Erythroblast (primary cell): ENCODE results near the gene C2CD2.

Source experiments
- GATA1 ChIP-seq: IDR thresholded peaks from 2 replicates; pipeline ENCODE4 v1.6.1; 2011; ENCODE audit warnings: low read depth, mild to moderate bottlenecking, control low read depth, low read length, moderate library complexity
- POLR2A ChIP-seq: IDR thresholded peaks from 2 replicates; pipeline ENCODE4 v1.6.1; 2011; ENCODE audit warnings: mild to moderate bottlenecking, low read length

DNA sequence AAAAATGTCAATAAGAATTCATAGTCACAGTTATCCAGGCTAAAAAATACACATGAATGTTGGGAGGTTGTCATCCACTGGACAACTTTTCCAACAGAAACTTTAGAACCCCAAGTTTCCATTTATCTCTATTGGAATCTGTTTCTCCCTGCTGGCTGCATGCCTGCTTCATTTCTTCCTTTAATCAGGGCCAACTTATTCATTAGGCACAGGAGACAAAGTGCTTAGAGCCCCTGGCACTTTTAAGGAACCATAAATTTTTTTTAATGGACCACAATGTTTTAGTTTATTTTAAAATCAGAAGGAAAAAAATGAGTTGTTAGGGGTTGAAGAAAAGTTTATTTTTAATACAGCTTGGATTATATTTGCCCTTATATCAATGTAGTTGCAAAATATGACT lies 26.7 kb upstream of the C2CD2 start:
- no peak for TF ChIP-seq POLR2A
- TF ChIP-seq GATA1, result no peak
